SK-N-SH (cell line): Measurements from ENCODE around the gene CLCN6. TPM values are rescaled to one million over a fixed set of nuclear protein-coding genes. Genes with fewer than 3 reads are reported as not detected.

Source experiments
- CTCF ChIA-PET: fragments of 300-600, 350-600 bp; formaldehyde crosslinking; extraction: SDS; loops from one replicate; lab custom pipeline; 2021; lab: Yijun Ruan, JAX
- POLR2A ChIA-PET: fragments of 350-600 bp; sonication (Branson Sonifier 250); formaldehyde crosslinking; extraction: SDS; loops from one replicate; lab custom pipeline; 2020; ENCODE audit warnings: antibody characterized with exemption, inconsistent platforms; lab: Yijun Ruan, JAX
- DNase-seq: peaks from one replicate; pipeline ENCODE4 v3.0.0; 2012
- H2AFZ ChIP-seq: fragments of 200-600 bp; sonication (generic); 2 replicates; pipeline ENCODE4 v1.8.1; 2016; ENCODE audit warnings: antibody characterized with exemption, mild to moderate bottlenecking, low read depth
- H3F3A ChIP-seq: fragments of 200-600 bp; sonication (generic); replicated peaks from 2 replicates; pipeline ENCODE3; 2016; ENCODE audit warnings: antibody characterized with exemption, mild to moderate bottlenecking; ENCODE audit not compliant: insufficient read depth
- H3K27ac ChIP-seq, 2 experiments: fragments of 200-500 bp in 1 of 2; fragments of 200-600 bp in 1 of 2; sonication (Bioruptor generic) in 1 of 2; sonication (generic), shearing (Covaris generic) in 1 of 2; 2 replicates each; pipeline versions ENCODE4 v1.5.1 to v1.6.1; 2014 to 2016; ENCODE audit warnings: low read depth in 2 of 2, inconsistent platforms in 1 of 2, low read length in 1 of 2, mild to moderate bottlenecking in 1 of 2, mixed read lengths in 1 of 2
- H3K27me3 ChIP-seq: fragments of 200-600 bp; sonication (generic), shearing (Covaris generic); 2 replicates; pipeline ENCODE4 v1.6.1; 2016; ENCODE audit warnings: mixed run types; ENCODE audit not compliant: insufficient read depth
- H3K36me3 ChIP-seq, 2 experiments: fragments of 200-500 bp in 1 of 2; fragments of 200-600 bp in 1 of 2; sonication (Bioruptor generic) in 1 of 2; sonication (generic) in 1 of 2; replicated peaks in 1 of 2; 2 replicates each; pipeline versions ENCODE3 to v1.5.1; 2014 to 2016; ENCODE audit warnings: low read length in 1 of 2, mild to moderate bottlenecking in 1 of 2; ENCODE audit not compliant: insufficient read depth in 2 of 2, control insufficient read depth in 1 of 2
- H3K4me1 ChIP-seq, 2 experiments: fragments of 200-500 bp in 1 of 2; fragments of 200-600 bp in 1 of 2; sonication (Bioruptor generic) in 1 of 2; sonication (generic), shearing (Covaris generic) in 1 of 2; 2 replicates each; pipeline versions ENCODE4 v1.5.1 to v1.6.1; 2014 to 2016; ENCODE audit warnings: low read depth in 1 of 2, low read length in 1 of 2, mixed run types in 1 of 2; ENCODE audit not compliant: insufficient read depth in 2 of 2, control insufficient read depth in 1 of 2
- H3K4me2 ChIP-seq: fragments of 200-600 bp; sonication (generic), shearing (Covaris generic); 2 replicates; pipeline ENCODE4 v1.6.1; 2017; ENCODE audit warnings: mixed run types
- H3K4me3 ChIP-seq, 2 experiments: fragments of 200-500 bp in 1 of 2; fragments of 200-600 bp in 1 of 2; sonication (Bioruptor generic) in 1 of 2; sonication (generic), shearing (Covaris generic) in 1 of 2; 2 replicates each; pipeline versions ENCODE4 v1.5.1 to v1.8.1; 2014 to 2016; ENCODE audit warnings: low read depth in 2 of 2, inconsistent platforms in 1 of 2, low read length in 1 of 2, mild to moderate bottlenecking in 1 of 2, mixed read lengths in 1 of 2, moderate library complexity in 1 of 2
- H3K79me2 ChIP-seq: fragments of 200-600 bp; sonication (generic); 2 replicates; pipeline ENCODE4 v1.8.1; 2017; ENCODE audit warnings: mild to moderate bottlenecking; ENCODE audit not compliant: insufficient read depth
- H3K9ac ChIP-seq: fragments of 200-600 bp; sonication (generic); 2 replicates; pipeline ENCODE4 v1.6.1; 2017; ENCODE audit warnings: mixed run types
- H3K9me2 ChIP-seq: fragments of 200-600 bp; sonication (generic); 2 replicates; pipeline ENCODE4 v1.6.1; 2017; ENCODE audit warnings: mixed run types
- H3K9me3 ChIP-seq: fragments of 200-600 bp; sonication (generic); 2 replicates; pipeline ENCODE4 v1.6.1; 2017; ENCODE audit warnings: mixed run types, mild to moderate bottlenecking, moderate library complexity
- H4K20me1 ChIP-seq: fragments of 200-600 bp; sonication (generic); 2 replicates; pipeline ENCODE4 v1.6.1; 2017; ENCODE audit warnings: mild to moderate bottlenecking, mixed run types; ENCODE audit not compliant: insufficient read depth
- CHD2 ChIP-seq: fragments of 150-350 bp; IDR thresholded peaks from 2 replicates; pipeline ENCODE4 v1.6.1; 2018; ENCODE audit warnings: low read length; ENCODE audit not compliant: partially characterized antibody
- ELF1 ChIP-seq: IDR thresholded peaks from 2 replicates; pipeline ENCODE4 v1.4.0; 2012
- EP300 ChIP-seq, 2 experiments: IDR thresholded peaks; 2 replicates each; pipeline versions ENCODE4 v1.4.0 to v1.6.1; 2012; ENCODE audit warnings: borderline replicate concordance in 1 of 2, low read depth in 1 of 2, low read length in 1 of 2
- MXI1 ChIP-seq: IDR thresholded peaks from 2 replicates; pipeline ENCODE4 v1.6.1; 2012; ENCODE audit warnings: mild to moderate bottlenecking, low read depth, low read length, improper control_type of control experiment
- NFIC ChIP-seq: IDR thresholded peaks from 2 replicates; pipeline ENCODE4 v1.4.0; 2012; ENCODE audit warnings: borderline replicate concordance
- RAD21 ChIP-seq: IDR thresholded peaks from 2 replicates; pipeline ENCODE4 v1.6.1; 2012; ENCODE audit warnings: mild to moderate bottlenecking, low read length
- REST ChIP-seq: IDR thresholded peaks from 2 replicates; pipeline ENCODE4 v1.6.1; 2012; ENCODE audit warnings: mild to moderate bottlenecking, low read depth, low read length, moderate library complexity
- TEAD4 ChIP-seq: IDR thresholded peaks from 2 replicates; pipeline ENCODE4 v1.4.0; 2012; ENCODE audit warnings: mild to moderate bottlenecking, borderline replicate concordance; ENCODE audit not compliant: insufficient read depth
- USF2 ChIP-seq: fragments of 150-350 bp; IDR thresholded peaks from 2 replicates; pipeline ENCODE4 v1.6.1; 2017; ENCODE audit warnings: antibody characterized with exemption, low read length, low read depth, borderline replicate concordance
- WGBS: methylation state at CpG from one replicate; pipeline ENCODE4 v1.1.6; 2017; ENCODE audit warnings: low lambda C conversion rate; 5-methylcytosine and 5-hydroxymethylcytosine counted together
- polyA plus RNA-seq, 3 experiments: library from polyadenylated mRNA; depleted of rRNA; stranded (reverse); fragments of >200 nt; gene quantifications; 2 replicates each; pipeline ENCODE4 v1.2.3, GENCODE V29; 2012

CLCN6 gene
- polyA plus RNA-seq, 1 of the 3 experiments (the other 2 are of a cell fraction), result 7.4 TPM

- H2AFZ ChIP-seq, result no peak overlapping the region
- no peaks in the 10 kb centered on the region for H3K9me2 ChIP-seq
- H3K79me2 ChIP-seq, result no peaks in the 10 kb centered on the region
- H3K9me3 ChIP-seq, result no peaks in the 10 kb centered on the region
- H3K9ac ChIP-seq, result no peak overlapping the region
- no peaks in the 10 kb centered on the region for H3F3A ChIP-seq
- peaks cover 4% of the 10 kb centered on the region; the same call in 1 of the 2 replicates for H4K20me1 ChIP-seq
- POLR2A ChIA-PET, result interaction anchor here (1.7 kb wide), 1 partner anchor 72 kb away, joined by 6 read pairs; no protein-coding TSS in a partner anchor
- no peak overlapping the region for H3K4me3 ChIP-seq
- 96% methylated on average over 27 of the region's 28 CpGs for WGBS
- H3K4me1 ChIP-seq, result peaks cover 0 to under 1% of the 10 kb centered on the region in 2 experiments; a peak in 2 of 4 replicates
- no peak for DNase-seq
- no peak overlapping the region for H3K27ac ChIP-seq
- CTCF ChIA-PET, result interaction anchor here (1.2 to 15.4 kb wide), 3 partner anchors 29 to 132 kb away, joined by 3 to 316 read pairs (median 7); partner anchors contain the start of genes CLCN6 and MTHFR
- TF ChIP-seq ELF1, result no peak
- TF ChIP-seq CHD2, result no peak
- no peak for TF ChIP-seq USF2
- no peak for TF ChIP-seq TEAD4
- no peak for TF ChIP-seq RAD21
- no peak for TF ChIP-seq NFIC
- no peak for TF ChIP-seq REST
- no peak for TF ChIP-seq MXI1
- TF ChIP-seq EP300 (IDR thresholded peaks at IDR 0.05; ENCODE audit: borderline replicate concordance in 1 of 2, low read depth in 1 of 2, low read length in 1 of 2), result no peak
- H3K27me3 ChIP-seq, result no peaks in the 10 kb centered on the region
- H3K4me2 ChIP-seq, result no peak overlapping the region
- peaks cover 35 to 80% of the 10 kb centered on the region in 2 experiments for H3K36me3 ChIP-seq
Measured at GRCh38 chr1:11835441-11836225, 29.6 kb downstream of the CLCN6 start.
